ENCODE measurements around the gene RBM33. TPM values are rescaled to one million over a fixed set of nuclear protein-coding genes. Genes with fewer than 3 reads are reported as not detected.

The RBM33 gene
- polyA plus RNA-seq (2011; rRNA removed) (19.5 and 21.9 TPM in 2 replicates), polyA plus RNA-seq (2017; fragmentation: RNase III; extraction: RNeasy Plus Mini Kit Qiagen cat#74134 plus additional on column Dnase treatment) (21.7 to 22.1 TPM (median 21.7 TPM) in 3 replicates), polyA minus RNA-seq (2011; rRNA and poly(A)+ RNA removed) (23.8 and 27.3 TPM in 2 replicates)
- polyA plus RNA-seq (2012; cell fraction: cytosol; rRNA removed) = 9.1 and 9.9 TPM in 2 replicates
- 31.2 and 46.0 TPM in 2 replicates for polyA plus RNA-seq (2012; cell fraction: nucleus; rRNA removed)

DNA sequence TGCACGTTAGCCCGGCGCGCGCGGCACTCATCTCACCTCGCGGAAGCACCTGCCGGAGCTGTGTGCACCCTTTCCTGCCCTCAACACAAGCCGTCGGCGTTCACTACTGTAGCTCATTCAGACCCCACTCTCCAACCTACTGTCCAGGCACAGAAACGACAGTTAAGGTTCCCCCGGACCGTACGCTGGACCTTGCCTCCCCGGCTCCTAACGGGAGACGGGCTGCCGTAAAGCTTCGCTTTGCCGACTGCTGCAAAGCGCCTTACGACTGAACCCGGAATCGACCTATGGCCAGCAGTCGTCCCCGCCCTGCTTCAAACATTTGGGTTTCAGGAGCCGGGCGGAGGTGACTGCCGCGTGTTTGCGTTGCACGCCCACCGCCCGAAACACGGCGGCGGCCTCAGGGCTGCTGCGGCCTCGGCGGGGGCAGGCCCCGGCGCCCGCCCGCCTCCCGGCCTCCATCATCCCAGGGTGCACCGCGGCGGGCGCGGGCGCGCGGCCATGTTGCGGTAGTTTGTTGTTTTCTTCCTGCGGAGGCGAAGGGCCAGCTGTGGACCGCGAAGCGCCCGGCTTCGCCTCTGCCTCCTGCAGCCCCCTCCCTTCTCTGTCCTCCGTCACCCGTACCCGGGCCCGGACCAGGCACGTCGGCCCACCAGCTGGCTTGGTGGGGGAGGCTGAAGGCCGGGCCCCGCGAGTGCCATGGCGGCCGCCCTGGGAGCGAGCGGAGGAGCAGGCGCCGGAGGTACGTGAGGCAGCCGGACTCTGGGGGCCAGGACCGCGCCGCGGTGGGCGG lies at the start of gene RBM33:
TSS of gene RBM33 (plus strand) at position 484 of the 793 bp plus-strand sequence. CDS start at position 700, 216 bp downstream.
- Histone ChIP-seq H3K4me3 (peak within 1 kb of the TSS; percentile 95), H3K4me1 (peaks cover 15% of the 10 kb centered on the region; the same call in 1 of the 3 replicates), H3K27ac (peak within 1 kb of the TSS; percentile 98), H3K4me2 (peak within 1 kb of the TSS; percentile 96), H3K9me3 (peaks cover 46% of the 10 kb centered on the region)
- FAIRE-seq (no peak), ATAC-seq (peak; percentile 89 to 93), DNase-seq (ENCODE audit: low read depth in 1 of 2, low spot score in 1 of 2) (peak; percentile 90 to 93)
- POLR2A ChIA-PET = interaction anchor here (0.6 to 1.4 kb wide), 12 partner anchors 8 to 142 kb away, joined by 3 to 19 read pairs (median 4); no protein-coding TSS in a partner anchor
- under 1% methylated on average over 40 of the region's 85 CpGs for WGBS (ENCODE audit: missing lambda C conversion rate)
- CTCF ChIA-PET = interaction anchor here (0.8 to 1.5 kb wide), 3 partner anchors 11 to 22 kb away, joined by 3 to 4 read pairs (median 4); no protein-coding TSS in a partner anchor
- TF ChIP-seq KDM5A (IDR thresholded peaks at IDR 0.05) (peak; percentile 42; the same call in 1 of the 2 replicates), HEYL (CRISPR knock-in tag; IDR thresholded peaks at IDR 0.05) (no peak), POLR2AphosphoS2 (conservative IDR thresholded peaks at IDR 0.05; ENCODE audit: low read length) (no peak), EP300 (IDR thresholded peaks at IDR 0.05) (no peak), ZC3H11A (IDR thresholded peaks at IDR 0.05) (no peak), MAFK (IDR thresholded peaks at IDR 0.05; ENCODE audit: partially characterized antibody) (no peak), MAZ (IDR thresholded peaks at IDR 0.05; ENCODE audit: borderline replicate concordance, low read depth, low read length) (no peak), SREBF2 (IDR thresholded peaks at IDR 0.05) (no peak), HMGXB4 (CRISPR knock-in tag; IDR thresholded peaks at IDR 0.05; ENCODE audit: borderline replicate concordance) (0 out of 2 replicates have a peak, but pooled peaks have one; percentile 37), RAD21 (conservative IDR thresholded peaks at IDR 0.05 in 1 of 2, IDR thresholded peaks at IDR 0.05 in 1 of 2) (no peak; a peak in 2 of 5 replicates), ZFP36 (IDR thresholded peaks at IDR 0.05; ENCODE audit: borderline replicate concordance, partially characterized antibody) (no peak), FOSL2 (IDR thresholded peaks at IDR 0.05) (no peak), FOSL2 (CRISPR knock-in tag; IDR thresholded peaks at IDR 0.05) (no peak), ZNF302 (CRISPR knock-in tag; IDR thresholded peaks at IDR 0.05) (no peak), RCOR1 (IDR thresholded peaks at IDR 0.05; ENCODE audit: low read depth, low read length) (no peak), E2F6 (IDR thresholded peaks at IDR 0.05; ENCODE audit: borderline replicate concordance, low read depth) (peak; percentile 46; the same call in 1 of the 2 replicates), RFX5 (IDR thresholded peaks at IDR 0.05) (no peak), RARB (CRISPR knock-in tag; IDR thresholded peaks at IDR 0.05) (no peak), PHF8 (IDR thresholded peaks at IDR 0.05; ENCODE audit: borderline replicate concordance, low read depth) (peak; percentile 96), RNF2 (IDR thresholded peaks at IDR 0.05; ENCODE audit: borderline replicate concordance, low read depth) (no peak), REST (IDR thresholded peaks at IDR 0.05) (no peak), NPAS2 (CRISPR knock-in tag; IDR thresholded peaks at IDR 0.05; ENCODE audit: borderline replicate concordance) (no peak), CHD4 (IDR thresholded peaks at IDR 0.05; ENCODE audit: borderline replicate concordance) (no peak), FOXS1 (CRISPR knock-in tag; IDR thresholded peaks at IDR 0.05) (no peak), USF2 (IDR thresholded peaks at IDR 0.05) (no peak), ESRRA (IDR thresholded peaks at IDR 0.05; ENCODE audit: borderline replicate concordance, low read length) (no peak), EHF (CRISPR knock-in tag; IDR thresholded peaks at IDR 0.05) (no peak), NR3C1 (IDR thresholded peaks at IDR 0.05) (no peak), CEBPB (IDR thresholded peaks at IDR 0.05) (no peak), CBX2 (IDR thresholded peaks at IDR 0.05; ENCODE audit: borderline replicate concordance, low read depth) (no peak), GATA3 (IDR thresholded peaks at IDR 0.05; ENCODE audit: borderline replicate concordance) (peak; percentile 43)
- TF ChIP-seq, protein P1, sequence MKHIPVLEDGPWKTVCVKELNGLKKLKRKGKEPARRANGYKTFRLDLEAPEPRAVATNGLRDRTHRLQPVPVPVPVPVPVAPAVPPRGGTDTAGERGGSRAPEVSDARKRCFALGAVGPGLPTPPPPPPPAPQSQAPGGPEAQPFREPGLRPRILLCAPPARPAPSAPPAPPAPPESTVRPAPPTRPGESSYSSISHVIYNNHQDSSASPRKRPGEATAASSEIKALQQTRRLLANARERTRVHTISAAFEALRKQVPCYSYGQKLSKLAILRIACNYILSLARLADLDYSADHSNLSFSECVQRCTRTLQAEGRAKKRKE (CRISPR knock-in tag; IDR thresholded peaks at IDR 0.05; ENCODE audit: low read depth) = no peak

Measured in A549 (cell line).